ENCODE results near the gene TRIM58.

DNA sequence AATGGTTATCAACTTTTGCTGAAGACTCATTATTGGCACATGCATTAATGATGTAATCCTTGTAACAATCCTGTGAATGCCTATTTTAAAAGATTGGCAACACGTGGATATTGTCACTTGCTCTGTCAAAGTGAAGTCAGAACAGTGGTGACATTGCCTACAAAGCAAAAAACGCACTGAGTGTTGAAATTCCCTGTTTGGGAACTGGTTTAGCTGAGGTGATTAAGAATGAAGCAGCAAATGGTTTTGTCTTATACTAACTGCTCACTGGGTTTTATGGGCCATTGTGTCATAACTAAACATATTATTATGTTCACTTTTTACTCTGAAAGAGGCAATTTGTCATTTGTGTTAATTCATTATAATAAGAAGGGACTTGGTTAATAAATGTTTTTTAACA lies 44.4 kb upstream of the TRIM58 start:
- TF ChIP-seq, protein P1, sequence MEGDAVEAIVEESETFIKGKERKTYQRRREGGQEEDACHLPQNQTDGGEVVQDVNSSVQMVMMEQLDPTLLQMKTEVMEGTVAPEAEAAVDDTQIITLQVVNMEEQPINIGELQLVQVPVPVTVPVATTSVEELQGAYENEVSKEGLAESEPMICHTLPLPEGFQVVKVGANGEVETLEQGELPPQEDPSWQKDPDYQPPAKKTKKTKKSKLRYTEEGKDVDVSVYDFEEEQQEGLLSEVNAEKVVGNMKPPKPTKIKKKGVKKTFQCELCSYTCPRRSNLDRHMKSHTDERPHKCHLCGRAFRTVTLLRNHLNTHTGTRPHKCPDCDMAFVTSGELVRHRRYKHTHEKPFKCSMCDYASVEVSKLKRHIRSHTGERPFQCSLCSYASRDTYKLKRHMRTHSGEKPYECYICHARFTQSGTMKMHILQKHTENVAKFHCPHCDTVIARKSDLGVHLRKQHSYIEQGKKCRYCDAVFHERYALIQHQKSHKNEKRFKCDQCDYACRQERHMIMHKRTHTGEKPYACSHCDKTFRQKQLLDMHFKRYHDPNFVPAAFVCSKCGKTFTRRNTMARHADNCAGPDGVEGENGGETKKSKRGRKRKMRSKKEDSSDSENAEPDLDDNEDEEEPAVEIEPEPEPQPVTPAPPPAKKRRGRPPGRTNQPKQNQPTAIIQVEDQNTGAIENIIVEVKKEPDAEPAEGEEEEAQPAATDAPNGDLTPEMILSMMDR (IDR thresholded peaks at IDR 0.05): no peak
- no peak for TF ChIP-seq POLR2A (IDR thresholded peaks at IDR 0.05)
- no peak for TF ChIP-seq EP300 (IDR thresholded peaks at IDR 0.05)
- TF ChIP-seq POLR2AphosphoS5 (IDR thresholded peaks at IDR 0.05): no peak

All from suprapubic skin (tissue), 4 donors.